ENCODE measurements around the gene GASK1B. TPM values are rescaled to one million over a fixed set of nuclear protein-coding genes. Genes with fewer than 3 reads are reported as not detected.
A peak's percentile ranks its signal among the peaks of the same experiment; 100 is the strongest.

GASK1B gene
- total and polyA plus RNA-seq, 2 donors (not counting 3 experiments of a cell fraction or from before 2014, with no cell fraction given) = 160 to 235 TPM

DNA sequence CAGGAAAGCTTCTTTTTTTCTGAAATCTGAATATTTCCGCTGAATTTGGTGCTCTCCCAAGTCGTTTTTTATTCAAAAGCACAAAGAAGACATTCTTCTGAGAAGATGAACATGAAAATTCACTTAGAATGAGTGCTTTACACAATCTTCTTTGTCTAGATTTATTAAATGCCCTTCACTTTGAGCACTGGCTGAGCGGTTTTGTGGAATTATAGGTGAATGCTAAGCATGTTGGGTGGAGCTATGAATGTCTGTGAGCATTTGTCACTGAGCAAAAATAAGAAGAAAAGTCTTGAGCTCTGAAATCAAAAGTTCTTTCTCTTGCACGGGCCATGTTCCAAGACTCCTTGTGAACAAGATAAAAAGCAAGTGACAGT is 13.1 kb downstream of the GASK1B start:
- peaks cover 84% of the 10 kb centered on the region for H3K79me2 ChIP-seq (ENCODE audit: control insufficient read depth, insufficient read depth, low read length)

More for the DNA sequence above, 13.1 kb downstream of the GASK1B start:
- H3K4me1 ChIP-seq (ENCODE audit: control insufficient read depth, extremely low read depth, insufficient read depth, low read length) = peaks cover 79% of the 10 kb centered on the region
- H3K9me1 ChIP-seq (replicated peaks; ENCODE audit: control insufficient read depth, extremely low read depth, insufficient read depth, low read length) = no peaks in the 10 kb centered on the region
- DNase-seq (ENCODE audit: low read depth, low spot score) (peak; percentile 35), FAIRE-seq (no peak)
- ChIA-PET POLR2A (no interaction called here), CTCF (interaction anchor here (4.8 kb wide), 1 partner anchor 12 kb away, joined by 28 read pairs; no protein-coding TSS in a partner anchor)
- no peak overlapping the region for H3K4me3 ChIP-seq (replicated peaks in 1 of 3; ENCODE audit: insufficient read depth in 1 of 3, low read depth in 1 of 3, low read length in 3 of 3)
- no peak for TF ChIP-seq EZH2 (IDR thresholded peaks at IDR 0.05; ENCODE audit: borderline replicate concordance, low read depth, low read length, severe bottlenecking)
- TF ChIP-seq, protein P1, sequence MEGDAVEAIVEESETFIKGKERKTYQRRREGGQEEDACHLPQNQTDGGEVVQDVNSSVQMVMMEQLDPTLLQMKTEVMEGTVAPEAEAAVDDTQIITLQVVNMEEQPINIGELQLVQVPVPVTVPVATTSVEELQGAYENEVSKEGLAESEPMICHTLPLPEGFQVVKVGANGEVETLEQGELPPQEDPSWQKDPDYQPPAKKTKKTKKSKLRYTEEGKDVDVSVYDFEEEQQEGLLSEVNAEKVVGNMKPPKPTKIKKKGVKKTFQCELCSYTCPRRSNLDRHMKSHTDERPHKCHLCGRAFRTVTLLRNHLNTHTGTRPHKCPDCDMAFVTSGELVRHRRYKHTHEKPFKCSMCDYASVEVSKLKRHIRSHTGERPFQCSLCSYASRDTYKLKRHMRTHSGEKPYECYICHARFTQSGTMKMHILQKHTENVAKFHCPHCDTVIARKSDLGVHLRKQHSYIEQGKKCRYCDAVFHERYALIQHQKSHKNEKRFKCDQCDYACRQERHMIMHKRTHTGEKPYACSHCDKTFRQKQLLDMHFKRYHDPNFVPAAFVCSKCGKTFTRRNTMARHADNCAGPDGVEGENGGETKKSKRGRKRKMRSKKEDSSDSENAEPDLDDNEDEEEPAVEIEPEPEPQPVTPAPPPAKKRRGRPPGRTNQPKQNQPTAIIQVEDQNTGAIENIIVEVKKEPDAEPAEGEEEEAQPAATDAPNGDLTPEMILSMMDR (IDR thresholded peaks at IDR 0.05; ENCODE audit: extremely low read depth in 1 of 2, insufficient read depth in 1 of 2, low read depth in 1 of 2, low read length in 2 of 2) = no peak
- TF ChIP-seq JUN (IDR thresholded peaks at IDR 0.05; ENCODE audit: borderline replicate concordance, insufficient read depth, insufficient read length, low read depth) = no peak
- TF ChIP-seq POLR2AphosphoS5 (IDR thresholded peaks at IDR 0.05; ENCODE audit: insufficient read depth, low read depth, low read length) = no peak
- no peak for TF ChIP-seq FOS (IDR thresholded peaks at IDR 0.05; ENCODE audit: borderline replicate concordance, insufficient read depth, low read length)
- no peak for TF ChIP-seq MYC (IDR thresholded peaks at IDR 0.05; ENCODE audit: low read depth, low read length)
- no peak for TF ChIP-seq POLR2A (IDR thresholded peaks at IDR 0.05; ENCODE audit: low read depth, low read length)
- TF ChIP-seq GATA2 (IDR thresholded peaks at IDR 0.05; ENCODE audit: insufficient read depth, insufficient read length, low read depth, low read length) = no peak
- TF ChIP-seq, protein P2, sequence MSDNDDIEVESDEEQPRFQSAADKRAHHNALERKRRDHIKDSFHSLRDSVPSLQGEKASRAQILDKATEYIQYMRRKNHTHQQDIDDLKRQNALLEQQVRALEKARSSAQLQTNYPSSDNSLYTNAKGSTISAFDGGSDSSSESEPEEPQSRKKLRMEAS (IDR thresholded peaks at IDR 0.05; ENCODE audit: insufficient read depth, insufficient read length) = no peak
- H2AFZ ChIP-seq (ENCODE audit: low read depth, low read length) = no peak overlapping the region
- peaks cover 2 to 7% of the 10 kb centered on the region in 2 experiments for H3K36me3 ChIP-seq (ENCODE audit: control insufficient read depth in 2 of 2, extremely low read depth in 1 of 2, insufficient read depth in 2 of 2, low read length in 2 of 2)
- intact Hi-C loops (cut with micrococcal nuclease) (no loop called here), dilution Hi-C loops (cut with MboI; ENCODE audit: extremely low pct_ligation_motif_present, low sequenced_read_pairs) (loop anchor here (25.0 kb wide), 1 partner anchor 147 kb away; no protein-coding TSS in a partner anchor)
- peak overlapping the region; percentile 77 for H3K27ac ChIP-seq (ENCODE audit: insufficient read depth, low read depth, low read length)
- BruUV-seq (replicated peaks) = no TSS peak
- no peaks in the 10 kb centered on the region for H3K9me3 ChIP-seq (replicated peaks; ENCODE audit: control insufficient read depth, insufficient read depth, low read length)
- H3K27me3 ChIP-seq (ENCODE audit: control insufficient read depth in 2 of 2, insufficient read depth in 2 of 2, low read length in 2 of 2) = no peaks in the 10 kb centered on the region
- H3K4me2 ChIP-seq (ENCODE audit: insufficient read depth, low read length) = peak overlapping the region; percentile 21
- H3K9ac ChIP-seq (replicated peaks; ENCODE audit: extremely low read depth, insufficient read depth, low read length) = peak overlapping the region; percentile 11
- peaks cover 2% of the 10 kb centered on the region for H4K20me1 ChIP-seq (replicated peaks; ENCODE audit: control insufficient read depth, extremely low read depth, insufficient read depth, low read length)
